NOMO-1 treated with dmso at 0.1 percent for 144 hours (cell line): ENCODE measurements around the gene KIAA1328.

ENCODE experiments used
- DNase-seq: peaks from one replicate; lab custom pipeline; 2025; ENCODE audit not compliant: unreplicated experiment; lab: John Stamatoyannopoulos, UW

KIAA1328 gene

DNA sequence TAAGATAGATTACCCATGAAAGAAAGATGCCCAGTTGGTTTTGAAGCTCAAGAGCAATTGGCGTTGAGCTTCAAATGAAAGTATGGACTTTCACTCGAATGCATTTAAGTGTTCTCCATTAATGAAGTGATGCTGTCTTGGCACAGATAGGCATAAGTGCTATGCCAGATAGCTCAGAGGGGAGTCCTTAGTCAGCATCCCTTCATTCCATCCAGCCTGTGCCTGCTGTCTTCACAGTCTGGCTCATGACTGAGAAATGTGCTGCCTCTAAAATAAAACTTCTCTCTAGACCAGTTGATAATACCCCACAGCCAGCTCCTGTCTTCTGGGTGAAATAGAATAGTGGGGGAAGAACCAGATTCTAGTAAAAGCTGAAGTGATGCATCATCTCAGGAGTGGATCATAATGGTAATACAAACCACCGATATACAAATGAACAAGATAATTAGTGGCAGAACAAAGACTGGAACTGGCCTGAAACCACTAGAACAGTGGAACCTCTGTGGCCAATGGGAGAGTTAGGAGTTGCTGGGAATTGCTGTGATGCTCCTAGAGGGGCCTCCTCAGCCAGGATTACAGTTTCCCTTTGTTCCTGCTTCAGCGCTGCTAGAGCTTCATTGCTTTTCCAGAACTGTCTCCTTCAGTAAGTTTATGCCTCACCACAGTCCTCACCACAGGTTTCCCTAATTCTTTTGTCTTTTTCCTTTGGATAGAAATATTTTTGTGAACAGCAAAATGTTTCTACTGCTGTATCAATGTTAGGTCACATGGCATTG is 359.3 kb downstream of the KIAA1328 start:
- DNase-seq, result no peak

DNA sequence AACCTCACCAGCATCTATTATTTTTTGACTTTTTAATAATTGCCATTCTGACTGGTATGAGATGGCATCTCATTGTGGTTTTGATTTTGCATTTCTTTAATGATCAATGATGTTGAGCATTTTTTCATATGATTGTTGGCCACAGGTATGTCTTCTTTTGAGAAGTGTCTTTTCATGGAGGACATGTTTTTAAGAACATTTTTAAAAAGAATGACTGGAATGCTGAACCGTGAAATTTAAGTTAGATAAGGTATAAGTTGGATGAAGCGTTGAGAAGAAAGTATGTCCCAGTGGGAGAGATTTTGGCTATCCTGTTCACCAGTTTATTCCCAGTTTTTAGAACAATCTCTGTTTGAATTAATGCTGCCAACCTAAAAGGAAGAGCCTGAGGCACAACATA is 370.8 kb downstream of the KIAA1328 start:
- no peak for DNase-seq

DNA sequence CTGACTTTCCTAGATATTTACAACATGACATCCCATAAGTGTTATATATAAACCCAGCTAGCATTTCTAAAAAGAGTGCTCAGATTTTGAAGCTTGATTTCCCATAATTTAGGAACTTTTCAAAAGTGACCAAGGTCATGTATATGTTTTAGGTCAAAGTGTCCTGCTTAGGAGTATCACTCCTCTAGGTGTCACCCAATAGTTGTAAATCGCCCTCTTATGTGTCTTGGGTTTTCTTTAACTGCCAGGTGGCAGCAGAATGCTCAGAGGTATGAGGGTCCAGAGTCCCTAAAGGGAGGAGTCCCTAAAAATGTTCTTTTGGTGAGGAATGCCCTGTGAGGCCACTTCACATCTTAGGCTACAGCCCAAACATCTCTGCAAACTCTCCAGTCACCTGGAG is 378.4 kb downstream of the KIAA1328 start:
- no peak for DNase-seq

DNA sequence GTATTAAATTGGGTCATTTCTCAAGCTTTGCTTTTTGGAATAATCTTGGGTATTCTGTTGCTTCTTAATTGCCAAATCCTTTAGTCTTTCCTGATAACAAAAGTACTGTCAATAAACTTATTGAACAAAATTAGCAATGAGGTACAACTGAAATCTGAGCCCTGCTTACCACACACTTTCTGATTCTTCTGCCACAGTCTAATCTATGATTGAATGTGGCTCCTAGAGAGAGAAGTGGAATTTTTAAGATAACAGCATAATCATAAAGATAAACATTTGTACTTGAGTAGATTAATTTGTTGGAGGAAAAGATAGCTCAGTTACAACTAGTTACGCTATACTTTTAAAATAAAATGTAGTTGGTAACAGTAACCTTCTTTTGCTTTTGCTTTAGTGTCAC is 381.9 kb downstream of the KIAA1328 start:
- DNase-seq, result no peak

DNA sequence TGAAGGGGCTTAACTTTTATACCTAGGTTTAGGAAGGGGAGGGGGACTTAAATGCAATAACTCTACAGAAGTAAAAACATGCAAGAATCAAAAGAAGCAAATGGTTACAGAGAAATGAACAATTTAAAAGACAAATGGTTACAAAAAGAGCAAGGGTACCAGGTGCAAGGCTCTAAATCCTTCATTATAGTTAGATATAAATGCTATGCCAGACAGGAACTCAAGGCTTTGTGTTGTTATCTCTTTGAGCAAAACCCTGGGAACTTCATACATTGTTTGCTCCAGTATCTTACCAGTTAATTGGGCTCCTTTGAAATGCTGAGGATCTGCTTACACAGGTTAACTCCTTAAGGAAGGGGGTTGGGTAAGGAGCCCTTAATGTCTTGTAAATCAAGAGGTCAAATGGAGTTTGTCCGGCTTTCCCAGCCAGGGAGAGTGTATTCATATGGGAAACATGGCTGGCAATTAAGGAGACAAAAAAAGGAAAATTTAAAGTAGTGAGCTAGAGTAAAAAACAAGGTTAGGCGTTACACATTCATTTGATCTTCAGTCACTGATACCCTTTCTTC is 389.2 kb downstream of the KIAA1328 start:
- DNase-seq, result no peak

DNA sequence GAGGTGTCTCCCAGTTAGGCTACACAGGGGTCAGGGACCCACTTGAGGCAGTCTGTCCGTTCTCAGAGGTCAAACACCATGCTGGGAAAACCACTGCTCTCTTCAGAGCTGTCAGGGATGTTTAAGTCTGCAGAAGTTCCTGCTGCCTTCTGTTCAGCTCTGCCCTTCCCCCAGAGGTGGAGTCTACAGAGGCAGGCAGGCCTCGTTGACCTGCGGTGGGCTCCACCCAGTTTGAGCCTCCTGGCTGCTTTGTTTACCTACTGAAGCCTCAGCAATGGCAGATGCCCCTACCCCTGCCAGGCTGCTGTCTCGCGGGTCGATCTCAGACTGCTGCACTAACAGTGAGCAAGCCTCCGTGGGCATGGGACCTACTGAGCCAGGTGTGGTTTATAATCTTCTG is 390.3 kb downstream of the KIAA1328 start:
- DNase-seq, result no peak

DNA sequence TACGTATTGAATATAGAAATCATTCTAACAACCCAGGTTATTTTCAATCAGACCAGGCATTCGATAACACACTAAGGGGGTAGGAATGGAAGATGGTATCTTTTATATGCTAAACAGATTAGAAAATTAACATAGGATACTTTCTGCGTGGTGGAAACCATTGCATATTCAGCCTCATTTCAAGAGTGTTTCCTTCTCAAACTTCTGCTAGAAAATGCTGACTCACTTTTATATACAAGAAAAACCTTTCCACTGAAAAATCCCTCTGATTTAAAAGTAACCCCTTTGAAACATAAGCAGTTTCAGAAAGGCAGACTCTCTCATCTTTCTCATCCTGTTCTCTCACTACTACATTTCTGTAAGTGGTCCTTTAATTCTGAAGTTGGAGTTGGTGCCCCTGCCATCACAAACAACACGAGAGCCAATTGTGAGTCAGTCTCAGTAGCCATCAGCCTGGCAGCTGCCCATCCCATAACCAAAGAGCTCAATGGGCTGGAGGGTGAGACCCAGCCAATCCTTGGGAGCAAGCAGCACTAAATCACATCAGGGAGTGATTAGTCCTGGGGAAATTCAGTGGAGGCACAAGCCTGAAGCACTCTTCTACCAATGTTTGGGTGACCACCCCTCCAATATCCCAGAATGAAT is 393.5 kb downstream of the KIAA1328 start:
- no peak for DNase-seq

DNA sequence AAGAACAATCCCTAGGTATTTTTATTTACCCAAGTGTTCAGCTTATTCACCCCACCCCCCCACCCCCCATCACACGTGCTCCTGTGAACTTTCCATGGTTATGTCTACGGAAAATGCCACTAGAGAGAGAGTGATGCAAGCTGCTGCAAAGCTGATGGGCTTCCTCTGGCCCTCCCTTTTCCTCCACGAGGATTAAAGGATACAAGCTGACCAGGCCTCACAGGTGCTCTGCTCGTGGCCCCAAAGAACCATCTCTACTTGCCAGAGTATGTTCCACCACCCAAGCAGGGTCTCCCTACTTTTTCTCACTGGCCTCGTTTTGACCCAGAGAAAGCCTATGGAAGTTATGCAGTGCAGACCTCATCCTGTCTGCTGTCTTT is 394.1 kb downstream of the KIAA1328 start:
- DNase-seq, result no peak

DNA sequence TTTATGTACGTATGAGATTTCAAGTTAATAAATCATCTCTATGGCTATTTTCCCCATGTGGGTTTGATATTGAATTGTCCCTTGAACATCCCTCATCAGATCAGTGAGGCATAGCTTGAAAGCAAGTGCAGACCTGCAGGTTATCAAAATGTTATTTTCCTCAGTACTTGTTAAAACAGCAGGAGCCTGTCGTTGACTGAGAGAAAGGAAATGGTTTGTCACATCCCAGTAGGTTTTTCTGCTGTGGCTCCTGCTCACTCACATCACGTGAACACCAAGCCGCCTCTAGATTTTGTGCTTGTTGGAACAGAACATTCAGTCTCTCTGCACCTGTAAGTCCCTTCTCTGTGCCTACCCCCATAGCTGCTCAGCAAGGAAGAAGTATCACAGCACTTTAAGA is 396.4 kb downstream of the KIAA1328 start:
- DNase-seq, result no peak

DNA sequence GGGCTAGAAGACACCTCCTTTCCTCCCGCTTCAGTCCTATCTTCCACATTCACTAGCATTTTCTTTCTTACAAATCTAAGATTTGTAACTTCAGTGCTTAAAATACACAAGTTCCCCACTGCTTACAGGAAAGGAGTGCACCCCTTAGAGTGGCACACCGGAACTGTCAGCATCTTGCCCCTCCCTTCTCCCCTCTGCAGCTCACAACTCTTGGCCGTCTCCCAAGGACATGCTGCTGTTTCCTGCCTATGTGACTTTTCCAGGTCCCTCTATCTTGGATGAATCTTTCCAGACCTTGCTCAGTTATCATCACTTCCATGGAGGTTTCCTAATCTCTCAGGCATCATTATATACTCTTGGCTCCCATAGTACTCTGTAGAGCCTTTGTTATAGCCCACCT is 401.8 kb downstream of the KIAA1328 start:
- DNase-seq, result no peak

DNA sequence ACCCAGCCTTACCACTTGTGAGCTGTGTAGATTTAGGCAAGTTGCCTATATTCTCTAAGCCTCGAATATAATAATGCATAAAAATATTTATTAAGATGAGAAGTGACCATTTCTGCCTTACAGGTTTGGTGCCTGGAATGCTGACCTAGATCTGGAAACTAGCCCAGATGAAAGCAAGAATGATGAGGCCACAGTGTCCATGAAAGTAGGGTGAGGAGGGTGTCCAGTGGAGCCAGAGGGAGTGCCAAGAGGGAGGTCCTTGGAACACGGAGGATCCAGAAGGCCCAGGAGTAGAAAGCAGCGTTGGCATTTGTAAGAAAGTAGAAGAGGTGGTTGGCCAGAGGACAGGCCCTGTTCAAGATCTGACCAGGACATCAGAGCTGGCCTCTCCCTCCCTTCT is 402.3 kb downstream of the KIAA1328 start:
- no peak for DNase-seq

DNA sequence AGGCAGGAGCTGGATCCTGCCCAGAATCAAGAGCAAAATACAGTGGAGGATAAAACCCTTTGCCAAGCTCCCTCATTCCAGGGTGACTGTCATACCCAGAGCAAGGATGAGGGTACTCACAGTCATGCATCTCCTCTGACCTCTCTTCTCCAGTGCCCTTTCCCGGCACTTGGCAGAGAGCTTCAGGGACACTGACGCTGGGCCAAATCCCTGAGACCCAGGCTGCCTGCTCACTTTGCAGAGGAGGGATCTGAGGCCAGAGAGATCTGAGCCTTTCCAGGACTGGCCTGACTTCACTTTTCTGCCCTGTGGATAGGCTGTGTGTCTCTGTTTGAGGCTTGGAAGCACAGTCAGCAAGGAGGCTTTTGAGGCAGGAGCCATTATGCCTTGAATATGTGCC is 406.7 kb downstream of the KIAA1328 start:
- no peak for DNase-seq

DNA sequence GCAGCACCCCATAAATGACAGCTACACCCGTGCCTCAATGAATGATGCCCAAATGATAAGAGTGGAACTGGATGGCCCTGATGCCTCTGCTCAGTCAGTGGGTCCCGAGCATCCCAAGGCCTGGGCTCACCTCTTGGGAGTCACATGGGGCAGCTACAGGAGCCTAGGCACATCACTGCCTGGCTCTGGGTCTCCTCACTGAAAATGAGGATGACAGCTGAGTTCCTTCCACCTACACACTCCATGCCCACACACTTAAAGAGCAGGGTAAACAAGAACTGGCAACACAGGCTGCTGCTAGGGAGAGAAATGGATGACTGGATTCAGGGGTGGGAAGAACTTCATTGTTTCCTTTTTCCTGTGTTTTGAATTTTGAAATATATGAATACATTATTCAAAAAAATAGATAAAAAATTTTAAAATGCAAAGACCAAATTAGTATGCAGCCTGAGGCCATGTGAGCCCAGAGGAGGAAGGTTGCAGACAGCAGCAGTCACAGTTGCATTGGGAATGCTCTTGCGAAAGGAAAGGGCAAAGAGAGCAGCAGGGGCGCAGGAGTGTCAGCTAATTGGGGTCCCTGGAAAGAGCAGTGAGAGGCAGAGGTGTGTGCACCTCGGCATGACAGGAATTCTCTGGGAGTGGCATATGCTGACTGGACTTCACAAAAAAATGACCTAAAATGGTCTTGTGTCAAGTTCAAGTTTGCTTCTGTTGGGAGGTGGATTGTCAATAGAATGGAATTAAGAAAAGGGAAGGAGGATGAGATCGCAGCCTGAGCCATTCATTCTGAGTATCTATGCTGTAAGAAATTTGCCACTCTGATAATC is 409.6 kb downstream of the KIAA1328 start:
- no peak for DNase-seq

DNA sequence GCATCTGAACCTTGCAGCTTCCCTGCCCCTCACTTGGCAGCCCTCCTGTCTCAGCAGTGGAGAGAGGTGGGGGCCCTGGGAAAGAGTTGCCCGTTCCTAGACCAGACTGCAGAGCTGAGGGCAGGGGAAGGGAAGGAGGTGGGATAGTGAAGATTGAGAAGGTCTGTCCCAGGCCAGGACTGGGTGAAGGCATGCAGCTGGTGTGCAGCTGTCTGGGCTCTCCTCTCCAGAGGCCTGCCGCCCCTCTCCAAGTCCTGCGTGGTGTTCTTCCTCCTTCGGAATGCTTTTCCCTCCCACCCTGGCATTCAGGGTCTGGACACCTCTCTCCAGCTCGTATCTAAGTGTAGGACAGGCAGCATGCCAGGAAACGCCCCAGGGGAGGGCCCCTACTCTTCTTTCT is 413.2 kb downstream of the KIAA1328 start:
- DNase-seq, result no peak

DNA sequence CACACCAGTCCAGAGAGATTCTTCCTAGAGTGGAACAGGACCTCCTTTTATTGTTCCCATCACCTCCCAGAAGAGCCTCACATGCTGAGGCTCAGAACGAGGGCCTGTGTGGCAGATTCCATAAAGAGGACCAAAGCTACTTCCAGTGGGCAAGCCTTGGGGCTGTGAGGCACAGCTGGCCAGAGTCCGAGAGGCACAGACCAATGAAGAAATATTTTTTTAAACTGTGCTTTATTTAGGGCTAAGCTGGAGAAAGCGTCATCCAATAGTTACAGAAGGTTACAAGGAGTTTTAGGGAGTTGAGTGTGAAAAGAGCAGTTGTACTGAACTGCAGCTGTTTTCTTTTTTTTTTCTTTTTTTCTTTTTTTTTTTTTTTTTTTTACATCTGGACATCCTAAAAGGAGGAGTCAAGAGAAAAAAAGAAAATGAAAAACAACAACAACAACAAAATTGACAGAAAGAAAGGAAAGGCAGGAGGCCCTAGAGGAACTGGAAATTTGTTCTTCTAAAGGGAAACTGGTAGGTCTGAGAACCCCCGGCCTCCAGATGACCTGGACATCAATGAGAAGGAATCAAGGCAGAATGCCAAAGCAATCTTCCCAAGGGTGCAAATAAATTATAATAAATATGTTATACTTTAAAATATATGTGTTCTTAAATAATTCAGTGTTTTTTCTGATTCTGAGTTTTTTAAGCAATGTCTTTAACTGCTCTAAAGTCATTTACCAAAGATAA is 414.1 kb downstream of the KIAA1328 start:
- no peak for DNase-seq

DNA sequence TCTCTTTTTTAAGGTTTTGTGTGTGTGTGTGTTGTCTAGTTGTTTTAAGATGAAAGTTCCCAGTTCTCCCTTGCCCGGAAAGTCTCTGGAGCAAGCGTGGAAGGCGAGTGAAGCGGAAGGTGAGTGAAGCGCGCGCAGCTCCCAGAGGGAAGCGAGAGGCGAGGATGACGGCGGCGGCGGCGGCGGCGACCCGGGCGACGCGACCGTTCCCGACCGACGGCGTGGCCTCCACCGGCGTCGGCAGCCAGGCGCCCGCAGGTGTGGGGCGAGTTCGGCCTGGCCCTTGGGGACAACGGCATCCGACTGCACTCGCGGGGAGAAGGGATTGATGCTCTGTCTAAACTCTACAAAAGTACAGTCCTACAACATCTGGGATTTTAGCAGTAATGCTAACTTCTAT is 414.8 kb downstream of the KIAA1328 start:
- DNase-seq, result no peak

DNA sequence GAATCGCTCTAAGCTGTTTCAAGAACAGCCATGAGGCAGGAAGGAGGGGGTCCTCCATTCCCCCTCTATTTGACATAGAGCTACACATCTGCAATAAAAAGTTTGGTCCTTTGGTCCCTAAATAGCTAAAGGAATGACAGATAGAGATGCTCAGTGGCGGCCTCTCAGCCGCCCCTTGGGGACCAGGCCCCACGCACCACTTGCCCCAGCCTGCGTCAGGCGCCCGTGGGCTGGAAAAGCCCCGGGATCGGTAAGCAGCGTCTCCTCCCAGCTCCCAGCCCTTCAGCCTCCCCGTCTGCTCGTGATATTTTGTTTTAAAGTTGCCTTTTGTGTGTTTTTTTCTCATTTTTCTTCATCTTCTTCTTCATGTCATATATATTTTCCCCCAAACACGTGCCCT is 415.7 kb downstream of the KIAA1328 start:
- no peak for DNase-seq

DNA sequence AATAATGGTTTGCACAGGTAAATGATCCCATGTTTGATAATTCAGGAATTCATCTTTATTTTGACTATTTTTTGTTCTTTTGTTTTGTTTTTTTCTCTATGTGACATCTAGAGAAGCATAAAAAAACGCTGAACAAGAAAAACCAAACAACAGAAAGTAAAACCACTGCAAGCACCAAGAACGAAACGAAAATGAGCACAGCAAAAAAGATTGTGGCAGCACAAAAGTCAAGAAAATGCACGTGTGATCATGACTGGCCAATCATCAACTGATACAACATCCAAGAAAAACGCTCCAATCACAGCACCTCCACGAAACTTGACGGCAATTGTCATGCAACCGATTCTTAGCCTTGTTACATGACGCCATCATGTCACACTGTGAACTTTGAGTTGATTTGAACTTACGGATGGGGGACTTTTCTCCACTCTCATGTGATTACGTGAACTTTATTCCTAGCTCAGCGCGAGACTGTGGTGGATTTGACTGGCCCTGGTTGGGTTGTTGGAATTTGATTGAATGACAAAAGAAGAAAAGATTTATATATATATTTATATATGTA is 417.9 kb downstream of the KIAA1328 start:
- DNase-seq, result no peak

DNA sequence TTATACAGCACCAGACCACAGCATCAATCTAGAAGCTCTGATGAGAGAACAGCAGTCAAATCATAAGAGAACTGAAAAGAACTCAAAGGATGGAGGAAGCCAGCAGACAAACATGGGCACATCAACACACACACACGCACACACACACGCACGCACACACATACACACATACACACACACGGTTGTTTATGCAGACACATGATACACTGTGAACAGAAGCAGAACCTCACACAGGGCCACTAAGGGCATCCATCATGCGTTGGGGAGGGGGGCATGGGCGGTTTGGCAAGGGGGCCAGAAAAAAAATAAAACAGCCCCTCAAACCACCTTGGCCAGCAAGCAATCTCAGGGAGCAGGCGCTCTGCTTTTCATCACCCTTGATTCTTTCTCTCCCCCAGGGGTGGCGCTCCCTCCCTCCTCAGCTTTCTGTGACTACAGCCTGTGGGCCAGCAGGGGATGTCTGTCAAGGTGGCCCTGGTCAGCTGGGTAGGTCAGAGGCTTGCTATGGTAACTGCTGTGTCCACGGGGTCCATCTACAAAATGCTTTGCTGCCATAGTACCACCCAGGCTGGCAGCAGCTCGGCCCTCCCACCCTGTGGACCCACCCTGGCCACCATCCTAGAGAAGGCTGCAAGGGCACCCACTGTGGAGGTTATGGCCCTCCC is 418.7 kb downstream of the KIAA1328 start:
- DNase-seq, result no peak

DNA sequence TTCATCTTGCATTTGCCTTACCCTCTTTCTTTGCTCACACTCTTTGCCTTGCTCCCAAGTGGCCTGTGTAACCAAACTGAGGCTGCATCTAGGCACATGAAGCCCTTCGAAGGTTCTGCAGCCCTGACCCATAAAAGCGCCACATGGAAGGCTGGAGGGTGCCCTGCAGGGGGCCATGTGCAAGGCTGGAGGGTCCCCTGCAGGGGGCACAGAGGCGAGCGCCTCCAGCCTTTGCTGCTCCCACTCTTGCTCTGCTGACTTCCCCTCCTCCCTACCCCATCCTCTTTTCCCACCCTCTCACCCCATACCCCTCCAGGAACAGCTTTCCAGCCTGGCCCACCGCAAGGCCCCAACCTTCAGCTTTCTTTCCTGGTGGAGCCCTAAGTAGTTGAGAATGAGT is 419.4 kb downstream of the KIAA1328 start:
- DNase-seq, result no peak
